ENCODE measurements around the gene NUDT5.
"Not testable (repeated sequence)": the region's sequence is repeated elsewhere in the genome, so short reads cannot be mapped to it uniquely, and the experiment has no call there.

NUDT5 gene

GRCh38 chr10:12195603-12196506 is at the start of gene NUDT5, which contains the start of gene CDC123:
NUDT5 (minus strand) TSS chr10:12195891; CDS start chr10:12186291, 9,600 bp downstream.
CDC123 (plus strand) TSS chr10:12196188; CDS start chr10:12196246, 58 bp downstream.
- DNase-seq (ENCODE audit: low read depth) = peak; percentile 54

- DNase-seq (ENCODE audit: low read depth) = no peak
Observed at GRCh38 chr10:12243864-12244620, 48.4 kb upstream of the NUDT5 start.

GRCh38 chr10:12241810-12242529 is 46.3 kb upstream of the NUDT5 start:
- DNase-seq (ENCODE audit: low read depth) = no peak

GRCh38 chr10:12238821-12239220 is 43.1 kb upstream of the NUDT5 start:
- no peak for DNase-seq (ENCODE audit: low read depth)

GRCh38 chr10:12237265-12238220 is 41.9 kb upstream of the NUDT5 start:
- no peak for DNase-seq (ENCODE audit: low read depth)

- DNase-seq (ENCODE audit: low read depth) = no peak
Observed at GRCh38 chr10:12235796-12236195, 40.1 kb upstream of the NUDT5 start.

- DNase-seq (ENCODE audit: low read depth) = no peak
Observed at GRCh38 chr10:12235116-12235694, 39.5 kb upstream of the NUDT5 start.

- not testable (repeated sequence) for DNase-seq (ENCODE audit: low read depth)
Observed at GRCh38 chr10:12234687-12235086, 39.0 kb upstream of the NUDT5 start.

GRCh38 chr10:12228851-12229250 is 33.2 kb upstream of the NUDT5 start:
- no peak for DNase-seq (ENCODE audit: low read depth)

GRCh38 chr10:12226438-12226837 is 30.7 kb upstream of the NUDT5 start:
- DNase-seq (ENCODE audit: low read depth) = not testable (repeated sequence)

- DNase-seq (ENCODE audit: low read depth) = no peak
Observed at GRCh38 chr10:12225444-12225843, 29.8 kb upstream of the NUDT5 start.

- DNase-seq (ENCODE audit: low read depth) = no peak
Observed at GRCh38 chr10:12221323-12222298, 25.9 kb upstream of the NUDT5 start.

GRCh38 chr10:12218991-12219390 is 23.3 kb upstream of the NUDT5 start:
- no peak for DNase-seq (ENCODE audit: low read depth)

- DNase-seq (ENCODE audit: low read depth) = no peak
Observed at GRCh38 chr10:12214763-12215218, 19.1 kb upstream of the NUDT5 start.

GRCh38 chr10:12214093-12214492 is 18.4 kb upstream of the NUDT5 start:
- no peak for DNase-seq (ENCODE audit: low read depth)

GRCh38 chr10:12213621-12214020 is 17.9 kb upstream of the NUDT5 start:
- no peak for DNase-seq (ENCODE audit: low read depth)

- DNase-seq (ENCODE audit: low read depth) = no peak
Observed at GRCh38 chr10:12212454-12212853, 16.8 kb upstream of the NUDT5 start.

- DNase-seq (ENCODE audit: low read depth) = no peak
Observed at GRCh38 chr10:12208460-12208859, 12.8 kb upstream of the NUDT5 start.

GRCh38 chr10:12207114-12207513 is 11.4 kb upstream of the NUDT5 start:
- no peak for DNase-seq (ENCODE audit: low read depth)

Measured in stimulated activated CD8-positive, alpha-beta memory T cell treated with anti-CD3 and anti-CD28 coated beads, Interleukin-15, amount 100 ng/mL, for 1 hour (primary cell).